Lower leg skin (tissue), 3 donors: ENCODE data around the gene TGFBR3.

Source experiments
- CTCF ChIP-seq, 3 donors: fragments of 450-650 bp; IDR thresholded peaks; one replicate each; pipeline ENCODE4 v1.5.1; 2016; ENCODE audit warnings: antibody characterized with exemption in 3 of 3, mild to moderate bottlenecking in 3 of 3, moderate library complexity in 2 of 3
- POLR2A ChIP-seq, 2 donors: fragments of 450-650 bp; IDR thresholded peaks; one replicate each; pipeline ENCODE4 v1.6.1; 2016 to 2017; ENCODE audit warnings: antibody characterized with exemption in 2 of 2, mild to moderate bottlenecking in 1 of 2, moderate library complexity in 1 of 2

- TF ChIP-seq CTCF (IDR thresholded peaks at IDR 0.05) (no peak), POLR2A (IDR thresholded peaks at IDR 0.05) (no peak)
Measured at GRCh38 chr1:91660708-91661107, 225.2 kb downstream of the TGFBR3 start.
